H1 (cell line): ENCODE data around the gene ACO1. TPM values are rescaled to one million over a fixed set of nuclear protein-coding genes. Genes with fewer than 3 reads are reported as not detected.

Source experiments
- EGR1 ChIP-seq: IDR thresholded peaks from 2 replicates; pipeline ENCODE4 v1.6.1; 2011; ENCODE audit warnings: low read depth, low read length, borderline replicate concordance
- JUND ChIP-seq: IDR thresholded peaks from 2 replicates; pipeline ENCODE4 v1.6.1; 2011; ENCODE audit warnings: mild to moderate bottlenecking, improper control_type of control experiment, low read length
- NANOG ChIP-seq: IDR thresholded peaks from 2 replicates; pipeline ENCODE4 v1.6.1; 2011; ENCODE audit warnings: low read length, low read depth, mild to moderate bottlenecking, inconsistent platforms; ENCODE audit not compliant: insufficient read depth, poor library complexity, severe bottlenecking
- PHF8 ChIP-seq: fragments of 200-600 bp; sonication (generic); conservative IDR thresholded peaks from 2 replicates; pipeline ENCODE4 v1.7.1; 2012; ENCODE audit warnings: low read depth, mild to moderate bottlenecking, inconsistent platforms, low read length, moderate library complexity
- POLR2AphosphoS5 ChIP-seq: IDR thresholded peaks from 2 replicates; pipeline ENCODE4 v1.6.1; 2011; ENCODE audit warnings: low read depth, low read length
- POU5F1 ChIP-seq: IDR thresholded peaks from 2 replicates; pipeline ENCODE4 v1.6.1; 2011; ENCODE audit warnings: low read depth, mild to moderate bottlenecking, low read length, moderate library complexity
- RAD21 ChIP-seq, 2 experiments: IDR thresholded peaks in 1 of 2; conservative IDR thresholded peaks in 1 of 2; 2 replicates each; pipeline ENCODE4 v1.6.1; 2011; ENCODE audit warnings: low read depth in 2 of 2, low read length in 2 of 2, improper control_type of control experiment in 1 of 2, inconsistent platforms in 1 of 2, mild to moderate bottlenecking in 1 of 2, moderate library complexity in 1 of 2
- TBP ChIP-seq: IDR thresholded peaks from 2 replicates; pipeline ENCODE4 v1.6.1; 2011; ENCODE audit warnings: low read depth, low read length, improper control_type of control experiment
- polyA plus RNA-seq, 7 experiments: library from polyadenylated mRNA; depleted of rRNA in 3 of 7; stranded (reverse) in 5 of 7; unstranded in 2 of 7; fragments of >200 nt in 5 of 7; fragments of 200-250 nt in 2 of 7; gene quantifications; 1 replicate in 5 of 7; 2 replicates in 1 of 7; 4 replicates in 1 of 7; pipeline versions ENCODE4 v1.2.1 to v1.2.3, GENCODE V29; 2011 to 2013; ENCODE audit warnings: missing spikeins in 2 of 7, mixed read lengths in 2 of 7
- total RNA-seq: library from RNA; stranded (reverse); fragmentation: NEBNext Ultra II Directional; extraction: Animal tissue kit (Norgen Biotek cat#: 25700); gene quantifications from 2 replicates; pipeline ENCODE4 v1.2.1, GENCODE V29; 2021
- TF ChIP-seq, protein P1 (sequence below): fragments of 300-600 bp; sonication (generic); IDR thresholded peaks from 2 replicates; pipeline ENCODE4 v1.7.1; 2012; ENCODE audit warnings: low read length, moderate library complexity, mild to moderate bottlenecking, inconsistent platforms; ENCODE audit not compliant: insufficient replicate concordance
- TF ChIP-seq, protein P2 (sequence below): IDR thresholded peaks from 2 replicates; pipeline ENCODE4 v1.6.1; 2011; ENCODE audit warnings: low read length, improper control_type of control experiment

The ACO1 gene
- total and polyA plus RNA-seq, 2 of the 8 experiments (the other 6 are each of a cell fraction or from before 2014, with no cell fraction given) = 39.3 to 49.8 TPM

DNA sequence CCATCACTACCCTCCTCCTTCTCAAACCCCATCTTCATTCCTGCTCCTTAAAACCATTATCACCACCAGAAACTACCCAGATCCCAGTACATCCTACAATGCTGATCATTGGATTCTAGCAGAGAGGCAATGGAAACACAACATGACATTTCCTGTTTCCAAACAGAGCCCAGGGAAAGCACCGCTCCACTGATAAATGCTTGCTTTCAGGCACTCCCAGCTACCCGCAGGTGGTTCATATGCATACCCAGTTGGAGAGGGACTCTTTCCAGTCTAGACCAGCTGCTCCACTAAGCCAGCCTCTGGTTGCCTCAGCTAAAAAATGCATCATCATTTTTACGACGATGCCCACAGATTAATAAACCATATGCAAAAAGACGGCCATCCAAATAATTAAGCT lies 39.2 kb upstream of the ACO1 start (continued):
- TF ChIP-seq, protein P1, sequence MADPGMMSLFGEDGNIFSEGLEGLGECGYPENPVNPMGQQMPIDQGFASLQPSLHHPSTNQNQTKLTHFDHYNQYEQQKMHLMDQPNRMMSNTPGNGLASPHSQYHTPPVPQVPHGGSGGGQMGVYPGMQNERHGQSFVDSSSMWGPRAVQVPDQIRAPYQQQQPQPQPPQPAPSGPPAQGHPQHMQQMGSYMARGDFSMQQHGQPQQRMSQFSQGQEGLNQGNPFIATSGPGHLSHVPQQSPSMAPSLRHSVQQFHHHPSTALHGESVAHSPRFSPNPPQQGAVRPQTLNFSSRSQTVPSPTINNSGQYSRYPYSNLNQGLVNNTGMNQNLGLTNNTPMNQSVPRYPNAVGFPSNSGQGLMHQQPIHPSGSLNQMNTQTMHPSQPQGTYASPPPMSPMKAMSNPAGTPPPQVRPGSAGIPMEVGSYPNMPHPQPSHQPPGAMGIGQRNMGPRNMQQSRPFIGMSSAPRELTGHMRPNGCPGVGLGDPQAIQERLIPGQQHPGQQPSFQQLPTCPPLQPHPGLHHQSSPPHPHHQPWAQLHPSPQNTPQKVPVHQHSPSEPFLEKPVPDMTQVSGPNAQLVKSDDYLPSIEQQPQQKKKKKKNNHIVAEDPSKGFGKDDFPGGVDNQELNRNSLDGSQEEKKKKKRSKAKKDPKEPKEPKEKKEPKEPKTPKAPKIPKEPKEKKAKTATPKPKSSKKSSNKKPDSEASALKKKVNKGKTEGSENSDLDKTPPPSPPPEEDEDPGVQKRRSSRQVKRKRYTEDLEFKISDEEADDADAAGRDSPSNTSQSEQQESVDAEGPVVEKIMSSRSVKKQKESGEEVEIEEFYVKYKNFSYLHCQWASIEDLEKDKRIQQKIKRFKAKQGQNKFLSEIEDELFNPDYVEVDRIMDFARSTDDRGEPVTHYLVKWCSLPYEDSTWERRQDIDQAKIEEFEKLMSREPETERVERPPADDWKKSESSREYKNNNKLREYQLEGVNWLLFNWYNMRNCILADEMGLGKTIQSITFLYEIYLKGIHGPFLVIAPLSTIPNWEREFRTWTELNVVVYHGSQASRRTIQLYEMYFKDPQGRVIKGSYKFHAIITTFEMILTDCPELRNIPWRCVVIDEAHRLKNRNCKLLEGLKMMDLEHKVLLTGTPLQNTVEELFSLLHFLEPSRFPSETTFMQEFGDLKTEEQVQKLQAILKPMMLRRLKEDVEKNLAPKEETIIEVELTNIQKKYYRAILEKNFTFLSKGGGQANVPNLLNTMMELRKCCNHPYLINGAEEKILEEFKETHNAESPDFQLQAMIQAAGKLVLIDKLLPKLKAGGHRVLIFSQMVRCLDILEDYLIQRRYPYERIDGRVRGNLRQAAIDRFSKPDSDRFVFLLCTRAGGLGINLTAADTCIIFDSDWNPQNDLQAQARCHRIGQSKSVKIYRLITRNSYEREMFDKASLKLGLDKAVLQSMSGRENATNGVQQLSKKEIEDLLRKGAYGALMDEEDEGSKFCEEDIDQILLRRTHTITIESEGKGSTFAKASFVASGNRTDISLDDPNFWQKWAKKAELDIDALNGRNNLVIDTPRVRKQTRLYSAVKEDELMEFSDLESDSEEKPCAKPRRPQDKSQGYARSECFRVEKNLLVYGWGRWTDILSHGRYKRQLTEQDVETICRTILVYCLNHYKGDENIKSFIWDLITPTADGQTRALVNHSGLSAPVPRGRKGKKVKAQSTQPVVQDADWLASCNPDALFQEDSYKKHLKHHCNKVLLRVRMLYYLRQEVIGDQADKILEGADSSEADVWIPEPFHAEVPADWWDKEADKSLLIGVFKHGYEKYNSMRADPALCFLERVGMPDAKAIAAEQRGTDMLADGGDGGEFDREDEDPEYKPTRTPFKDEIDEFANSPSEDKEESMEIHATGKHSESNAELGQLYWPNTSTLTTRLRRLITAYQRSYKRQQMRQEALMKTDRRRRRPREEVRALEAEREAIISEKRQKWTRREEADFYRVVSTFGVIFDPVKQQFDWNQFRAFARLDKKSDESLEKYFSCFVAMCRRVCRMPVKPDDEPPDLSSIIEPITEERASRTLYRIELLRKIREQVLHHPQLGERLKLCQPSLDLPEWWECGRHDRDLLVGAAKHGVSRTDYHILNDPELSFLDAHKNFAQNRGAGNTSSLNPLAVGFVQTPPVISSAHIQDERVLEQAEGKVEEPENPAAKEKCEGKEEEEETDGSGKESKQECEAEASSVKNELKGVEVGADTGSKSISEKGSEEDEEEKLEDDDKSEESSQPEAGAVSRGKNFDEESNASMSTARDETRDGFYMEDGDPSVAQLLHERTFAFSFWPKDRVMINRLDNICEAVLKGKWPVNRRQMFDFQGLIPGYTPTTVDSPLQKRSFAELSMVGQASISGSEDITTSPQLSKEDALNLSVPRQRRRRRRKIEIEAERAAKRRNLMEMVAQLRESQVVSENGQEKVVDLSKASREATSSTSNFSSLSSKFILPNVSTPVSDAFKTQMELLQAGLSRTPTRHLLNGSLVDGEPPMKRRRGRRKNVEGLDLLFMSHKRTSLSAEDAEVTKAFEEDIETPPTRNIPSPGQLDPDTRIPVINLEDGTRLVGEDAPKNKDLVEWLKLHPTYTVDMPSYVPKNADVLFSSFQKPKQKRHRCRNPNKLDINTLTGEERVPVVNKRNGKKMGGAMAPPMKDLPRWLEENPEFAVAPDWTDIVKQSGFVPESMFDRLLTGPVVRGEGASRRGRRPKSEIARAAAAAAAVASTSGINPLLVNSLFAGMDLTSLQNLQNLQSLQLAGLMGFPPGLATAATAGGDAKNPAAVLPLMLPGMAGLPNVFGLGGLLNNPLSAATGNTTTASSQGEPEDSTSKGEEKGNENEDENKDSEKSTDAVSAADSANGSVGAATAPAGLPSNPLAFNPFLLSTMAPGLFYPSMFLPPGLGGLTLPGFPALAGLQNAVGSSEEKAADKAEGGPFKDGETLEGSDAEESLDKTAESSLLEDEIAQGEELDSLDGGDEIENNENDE = peak; percentile 70
- TF ChIP-seq EGR1 = peak; percentile 66; the same call in 1 of the 2 replicates
- TF ChIP-seq, protein P2, sequence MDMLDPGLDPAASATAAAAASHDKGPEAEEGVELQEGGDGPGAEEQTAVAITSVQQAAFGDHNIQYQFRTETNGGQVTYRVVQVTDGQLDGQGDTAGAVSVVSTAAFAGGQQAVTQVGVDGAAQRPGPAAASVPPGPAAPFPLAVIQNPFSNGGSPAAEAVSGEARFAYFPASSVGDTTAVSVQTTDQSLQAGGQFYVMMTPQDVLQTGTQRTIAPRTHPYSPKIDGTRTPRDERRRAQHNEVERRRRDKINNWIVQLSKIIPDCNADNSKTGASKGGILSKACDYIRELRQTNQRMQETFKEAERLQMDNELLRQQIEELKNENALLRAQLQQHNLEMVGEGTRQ = 0 out of 2 replicates have a peak, but pooled peaks have one; percentile 19
- 0 out of 2 replicates have a peak, but pooled peaks have one; percentile 14 for TF ChIP-seq JUND
- TF ChIP-seq TBP = peak; percentile 62; the same call in 1 of the 2 replicates
- TF ChIP-seq PHF8 = no peak
- TF ChIP-seq POU5F1 = peak; percentile 49; the same call in 1 of the 2 replicates
- TF ChIP-seq POLR2AphosphoS5 = no peak
- peak; percentile 97 for TF ChIP-seq NANOG
- TF ChIP-seq RAD21 (IDR thresholded peaks at IDR 0.05 in 1 of 2, conservative IDR thresholded peaks at IDR 0.05 in 1 of 2; ENCODE audit: low read depth in 2 of 2, low read length in 2 of 2) = no peak
